Measurements from ENCODE around the gene DOC2B. TPM values are rescaled to one million over a fixed set of nuclear protein-coding genes. Genes with fewer than 3 reads are reported as not detected.
"Not testable (repeated sequence)": the region's sequence is repeated elsewhere in the genome, so short reads cannot be mapped to it uniquely, and the experiment has no call there.

DOC2B gene
- total RNA-seq, 2 experiments from 2014 or later = not detected

GRCh38 chr17:199806-200545 lies 18.5 kb upstream of the DOC2B start:
- ChIA-PET CTCF (ENCODE audit: unreplicated experiment) (no interaction called here), POLR2A (no interaction called here)
- Histone ChIP-seq H3K9me3 (ENCODE audit: low read length) (no peaks in the 10 kb centered on the region), H3K36me3 (ENCODE audit: insufficient read depth, low read length) (no peaks in the 10 kb centered on the region), H4K20me1 (ENCODE audit: insufficient read depth, low read length) (no peaks in the 10 kb centered on the region), H3K9me2 (ENCODE audit: insufficient read depth, low read length) (no peaks in the 10 kb centered on the region), H2AFZ (ENCODE audit: low read length) (no peak overlapping the region), H3K79me2 (ENCODE audit: insufficient read depth, low read depth, low read length) (no peaks in the 10 kb centered on the region), H3K4me1 (ENCODE audit: insufficient read depth, low read length, poor library complexity, severe bottlenecking) (peaks cover 8% of the 10 kb centered on the region), H3K4me3 (ENCODE audit: low read depth, low read length, poor library complexity, severe bottlenecking) (no peak overlapping the region), H3K4me2 (ENCODE audit: low read length) (no peak overlapping the region), H3K27ac (ENCODE audit: low read depth, low read length, poor library complexity, severe bottlenecking) (no peak overlapping the region)
- intact Hi-C loops (cut with micrococcal nuclease; ENCODE audit: unreplicated experiment) = no loop called here
- BruUV-seq (replicated peaks) = no TSS peak
- DNase-seq (ENCODE audit: low spot score) = no peak
- TF ChIP-seq CTCF (conservative IDR thresholded peaks at IDR 0.05; ENCODE audit: low read length) (no peak), EZH2phosphoT487 (IDR thresholded peaks at IDR 0.05; ENCODE audit: borderline replicate concordance, low read depth, low read length) (no peak)

GRCh38 chr17:199191-199604 lies 17.7 kb upstream of the DOC2B start:
- Histone ChIP-seq H3K4me1 (ENCODE audit: insufficient read depth, low read length, poor library complexity, severe bottlenecking) (peaks cover 9% of the 10 kb centered on the region), H3K27ac (ENCODE audit: low read depth, low read length, poor library complexity, severe bottlenecking) (no peak overlapping the region), H3K4me3 (ENCODE audit: low read depth, low read length, poor library complexity, severe bottlenecking) (no peak overlapping the region), H3K9me2 (ENCODE audit: insufficient read depth, low read length) (no peaks in the 10 kb centered on the region), H3K9me3 (ENCODE audit: low read length) (no peaks in the 10 kb centered on the region), H3K79me2 (ENCODE audit: insufficient read depth, low read depth, low read length) (no peaks in the 10 kb centered on the region), H3K36me3 (ENCODE audit: insufficient read depth, low read length) (no peaks in the 10 kb centered on the region), H2AFZ (ENCODE audit: low read length) (no peak overlapping the region), H4K20me1 (ENCODE audit: insufficient read depth, low read length) (no peaks in the 10 kb centered on the region), H3K4me2 (ENCODE audit: low read length) (no peak overlapping the region)
- no peak for DNase-seq (ENCODE audit: low spot score)
- BruUV-seq (replicated peaks) = no TSS peak
- ChIA-PET POLR2A (no interaction called here), CTCF (ENCODE audit: unreplicated experiment) (no interaction called here)
- intact Hi-C loops (cut with micrococcal nuclease; ENCODE audit: unreplicated experiment) = no loop called here
- TF ChIP-seq EZH2phosphoT487 (IDR thresholded peaks at IDR 0.05; ENCODE audit: borderline replicate concordance, low read depth, low read length) (no peak), CTCF (conservative IDR thresholded peaks at IDR 0.05; ENCODE audit: low read length) (no peak)

- H4K20me1 ChIP-seq (ENCODE audit: insufficient read depth, low read length); H3K4me2 ChIP-seq (ENCODE audit: low read length); intact Hi-C loops (cut with micrococcal nuclease; ENCODE audit: unreplicated experiment); H3K79me2 ChIP-seq (ENCODE audit: insufficient read depth, low read depth, low read length); BruUV-seq (replicated peaks); CTCF ChIA-PET (ENCODE audit: unreplicated experiment); H3K27ac ChIP-seq (ENCODE audit: low read depth, low read length, poor library complexity, severe bottlenecking); H2AFZ ChIP-seq (ENCODE audit: low read length); DNase-seq (ENCODE audit: low spot score); H3K36me3 ChIP-seq (ENCODE audit: insufficient read depth, low read length); H3K4me3 ChIP-seq (ENCODE audit: low read depth, low read length, poor library complexity, severe bottlenecking); H3K9me2 ChIP-seq (ENCODE audit: insufficient read depth, low read length); H3K4me1 ChIP-seq (ENCODE audit: insufficient read depth, low read length, poor library complexity, severe bottlenecking); H3K9me3 ChIP-seq (ENCODE audit: low read length): not testable (repeated sequence)
- POLR2A ChIA-PET = interaction anchor here (0.5 kb wide), 1 partner anchor 123 kb away, joined by 3 read pairs; no protein-coding TSS in a partner anchor
These were observed 16.8 kb upstream of the DOC2B start for GRCh38 chr17:198225-198624.
